ENCODE measurements around the gene MSMP.

- TF ChIP-seq CTCF (IDR thresholded peaks at IDR 0.05): no peak
- TF ChIP-seq POLR2A (IDR thresholded peaks at IDR 0.05): no peak
These were observed 23.6 kb downstream of the MSMP start for GRCh38 chr9:35730486-35730854.

Data from Peyer's patch (tissue), 4 donors.